NCI-H524 treated with DMSO at 0.1 percent for 48 hours (cell line): ENCODE results near the gene COPZ1.
"Not testable (repeated sequence)": the region's sequence is repeated elsewhere in the genome, so short reads cannot be mapped to it uniquely, and the experiment has no call there.

Source experiments
- DNase-seq: peaks from one replicate; lab custom pipeline; 2025; lab: John Stamatoyannopoulos, UW

Gene COPZ1, protein sequence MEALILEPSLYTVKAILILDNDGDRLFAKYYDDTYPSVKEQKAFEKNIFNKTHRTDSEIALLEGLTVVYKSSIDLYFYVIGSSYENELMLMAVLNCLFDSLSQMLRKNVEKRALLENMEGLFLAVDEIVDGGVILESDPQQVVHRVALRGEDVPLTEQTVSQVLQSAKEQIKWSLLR

DNA sequence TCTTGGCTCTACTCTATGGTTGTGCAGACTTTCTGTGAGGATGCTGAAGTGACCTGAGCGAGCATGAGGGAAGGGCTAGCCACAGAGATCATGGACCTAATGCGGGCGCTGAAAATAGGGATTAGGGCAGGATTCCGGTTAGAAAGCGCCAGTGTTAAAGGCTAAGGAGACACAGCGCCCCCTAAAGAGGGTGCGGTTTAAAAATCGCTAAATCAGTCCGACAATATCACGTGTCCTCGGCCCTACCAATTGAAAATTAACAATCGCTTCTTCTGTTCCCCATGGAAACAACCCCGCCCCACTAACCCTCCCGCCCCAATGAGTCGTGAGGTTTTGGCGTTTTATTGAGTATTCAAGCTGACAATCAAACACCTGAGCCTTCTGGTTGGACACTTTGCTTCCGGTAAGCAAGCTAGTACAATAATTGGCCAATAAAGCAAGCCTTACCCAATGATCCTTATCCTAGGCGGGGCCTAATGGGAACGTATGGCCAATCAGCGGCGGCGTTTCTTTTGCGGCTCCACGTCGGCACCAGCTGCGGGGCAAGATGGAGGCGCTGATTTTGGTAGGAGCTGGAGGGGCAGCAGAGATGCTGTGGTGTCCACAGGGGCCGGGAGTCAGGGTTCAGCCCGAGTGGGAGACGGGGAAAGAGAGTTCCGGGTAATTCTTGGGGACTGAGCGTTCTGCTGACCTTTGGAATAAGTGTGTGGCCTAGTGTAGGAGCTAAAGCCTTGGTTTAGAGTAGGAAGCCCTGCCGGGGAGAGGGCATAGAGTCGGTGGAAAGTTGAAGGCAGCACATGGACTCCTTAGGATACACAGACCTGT, at the start of gene COPZ1:
Gene COPZ1 (plus strand): TSS at position 515 of the 825 bp plus-strand sequence. CDS start 33 bp downstream, at position 548.
- DNase-seq = peak; percentile 99

DNA sequence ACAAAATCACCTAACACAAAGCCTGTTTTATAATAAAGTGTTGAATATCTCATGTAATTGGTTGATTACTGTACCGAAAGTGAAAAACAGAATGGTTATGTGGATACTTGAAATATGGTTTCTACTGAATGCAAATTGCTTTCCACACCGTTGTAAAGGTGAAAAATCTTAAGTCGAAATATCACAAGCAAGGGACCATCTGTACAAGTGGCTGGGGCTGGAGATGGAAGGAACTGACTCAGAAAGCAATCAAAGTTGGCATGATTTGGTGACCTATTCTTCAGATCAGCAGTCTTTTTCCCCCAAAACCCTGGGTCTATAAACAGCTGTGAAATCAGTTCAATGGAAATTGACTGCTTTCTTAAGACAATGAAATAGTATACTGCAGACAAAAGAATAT, 48.6 kb upstream of the COPZ1 start:
- DNase-seq = no peak

DNA sequence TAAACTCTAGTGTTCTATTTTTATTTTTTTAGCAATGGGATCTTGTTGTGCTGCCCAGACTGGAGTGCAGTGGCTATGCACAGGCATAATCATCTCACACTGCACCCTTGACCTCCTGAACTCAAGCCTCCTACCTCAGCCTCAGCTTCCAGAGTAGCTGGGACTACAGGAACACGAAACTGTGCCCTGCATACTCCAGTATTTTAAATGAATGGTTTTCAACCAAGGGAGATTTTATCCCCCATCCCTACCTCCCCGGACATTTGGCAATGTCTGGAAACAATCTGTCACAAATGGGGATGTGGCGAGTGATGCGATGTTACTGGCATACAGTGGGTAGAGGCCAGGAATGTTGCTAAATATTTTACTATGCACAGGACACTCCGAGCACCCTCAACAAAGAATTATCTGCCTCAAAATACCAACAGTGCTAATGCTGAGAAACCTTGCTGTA, 47.1 kb upstream of the COPZ1 start:
- DNase-seq = no peak

DNA sequence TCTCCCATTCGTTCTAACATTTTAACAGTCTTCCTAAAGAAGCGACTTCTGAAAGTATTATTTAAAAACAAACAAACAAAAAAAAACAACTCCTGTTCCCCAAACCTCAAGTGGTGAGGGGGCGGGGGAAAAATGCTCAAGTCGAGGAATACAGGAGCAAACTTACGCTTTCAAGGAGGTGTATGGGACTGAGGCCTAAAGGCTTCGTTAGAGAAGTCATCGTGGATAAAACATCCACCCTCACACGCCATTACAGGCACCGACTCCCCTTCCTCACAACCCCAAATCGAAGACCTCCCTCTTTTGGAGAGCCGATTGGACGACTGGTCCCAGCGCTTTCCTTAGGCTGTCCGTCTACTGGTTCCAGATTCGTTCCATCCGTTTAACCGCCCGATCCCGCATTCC, 45.7 kb upstream of the COPZ1 start:
- DNase-seq = no peak

DNA sequence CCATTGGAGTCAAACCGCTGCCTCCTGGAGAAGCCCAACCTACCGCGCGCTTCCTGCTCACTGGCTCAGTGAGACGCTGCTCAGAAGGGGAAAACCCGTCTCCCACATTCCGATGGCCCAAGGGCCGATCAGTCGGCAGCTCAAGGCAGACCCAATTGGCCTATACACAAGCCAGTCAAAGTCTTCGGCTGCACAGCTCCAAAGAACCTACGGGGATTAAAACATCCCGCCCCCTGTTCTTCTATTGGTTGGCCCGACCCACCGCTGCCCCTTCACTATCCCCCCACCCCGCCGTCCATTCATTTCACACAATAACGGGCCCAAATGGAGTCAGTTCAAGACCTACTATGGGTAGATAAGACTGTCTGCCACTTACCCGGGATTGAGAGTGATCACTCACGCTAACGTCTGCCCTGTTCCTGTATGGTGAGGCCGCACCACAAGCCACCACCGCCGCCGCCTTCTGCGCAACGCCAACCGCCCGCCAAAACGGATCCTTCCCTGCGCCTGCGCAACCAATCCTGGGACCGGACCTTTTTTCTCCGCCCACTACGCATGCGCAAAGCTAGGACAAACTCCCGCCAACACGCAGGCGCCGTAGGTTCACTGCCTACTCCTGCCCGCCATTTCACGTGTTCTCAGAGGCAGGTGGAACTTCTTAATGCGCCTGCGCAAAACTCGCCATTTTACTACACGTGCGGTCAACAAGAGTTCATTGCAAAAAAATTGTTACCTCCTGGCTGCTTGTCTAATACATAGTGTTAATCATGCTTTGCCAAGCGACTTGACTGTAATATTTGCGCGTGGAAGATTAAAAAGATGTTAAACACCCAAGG, 45.1 kb upstream of the COPZ1 start, which contains the start of gene CBX5:
Gene CBX5 (minus strand): TSS at position 491 of the 836 bp plus-strand sequence. CDS start 22,472 bp downstream, outside the sequence.
- peak; percentile 90 for DNase-seq

DNA sequence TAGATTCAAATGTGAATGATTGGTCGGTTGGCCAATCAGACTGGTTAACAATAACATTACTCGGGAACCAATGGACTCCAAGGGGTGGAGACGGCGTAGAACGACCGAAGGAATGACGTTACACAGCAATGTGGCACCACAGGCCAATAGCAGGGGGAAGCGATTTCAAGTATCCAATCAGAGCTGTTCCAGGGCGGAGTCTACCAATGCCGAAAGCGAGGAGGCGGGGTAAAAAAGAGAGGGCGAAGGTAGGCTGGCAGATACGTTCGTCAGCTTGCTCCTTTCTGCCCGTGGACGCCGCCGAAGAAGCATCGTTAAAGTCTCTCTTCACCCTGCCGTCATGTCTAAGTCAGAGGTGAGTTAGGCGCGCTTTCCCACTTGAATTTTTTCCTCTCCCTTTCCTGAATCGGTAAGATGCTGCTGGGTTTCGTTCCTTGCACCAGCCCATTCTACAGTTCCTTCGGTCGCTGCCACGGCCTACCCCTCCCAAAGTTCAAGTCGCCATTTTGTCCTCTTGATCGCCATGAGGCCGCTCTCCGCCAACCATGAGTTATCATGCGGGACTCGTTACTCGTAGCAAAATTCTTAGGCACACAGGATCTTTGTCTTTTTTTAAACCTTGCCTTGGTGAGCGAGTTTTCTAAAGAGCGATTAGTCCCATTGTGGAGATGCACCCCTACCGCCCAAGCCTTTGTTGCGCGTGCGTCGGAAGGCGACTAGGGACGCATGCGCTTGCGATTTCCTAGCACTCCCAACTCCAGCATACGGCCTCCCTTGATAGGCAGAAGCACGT, 44.3 kb upstream of the COPZ1 start, which contains the start of gene HNRNPA1:
Gene HNRNPA1 (plus strand): TSS at position 259 of the 793 bp plus-strand sequence. CDS start 82 bp downstream, at position 341.
- DNase-seq = peak; percentile 97

DNA sequence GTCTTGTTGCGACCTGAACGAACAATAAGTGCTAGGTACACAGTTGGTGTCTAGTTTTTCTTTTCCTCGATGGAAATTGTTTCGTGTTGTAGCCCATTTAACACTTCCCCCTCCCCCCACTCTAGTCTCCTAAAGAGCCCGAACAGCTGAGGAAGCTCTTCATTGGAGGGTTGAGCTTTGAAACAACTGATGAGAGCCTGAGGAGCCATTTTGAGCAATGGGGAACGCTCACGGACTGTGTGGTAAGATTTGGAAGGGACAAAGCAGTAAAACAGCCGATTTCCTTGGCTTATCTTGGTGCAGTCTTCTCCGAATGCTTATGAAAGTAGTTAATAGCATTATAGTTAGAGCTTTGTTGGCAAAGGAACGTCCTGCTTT, 43.7 kb upstream of the COPZ1 start:
- not testable (repeated sequence) for DNase-seq

DNA sequence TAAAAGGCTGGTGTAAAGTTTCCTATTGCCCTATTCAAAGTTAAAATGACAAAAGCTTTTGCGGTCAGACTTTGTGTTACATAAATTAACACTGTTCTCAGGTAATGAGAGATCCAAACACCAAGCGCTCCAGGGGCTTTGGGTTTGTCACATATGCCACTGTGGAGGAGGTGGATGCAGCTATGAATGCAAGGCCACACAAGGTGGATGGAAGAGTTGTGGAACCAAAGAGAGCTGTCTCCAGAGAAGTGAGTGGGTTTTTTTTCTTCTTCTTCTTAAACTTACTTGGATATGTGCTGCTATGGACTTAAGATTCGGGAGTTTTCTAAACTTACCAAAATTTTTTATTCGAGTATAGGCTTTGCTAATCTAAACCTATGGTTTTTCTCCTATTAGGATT, 43.2 kb upstream of the COPZ1 start:
- DNase-seq = not testable (repeated sequence)

DNA sequence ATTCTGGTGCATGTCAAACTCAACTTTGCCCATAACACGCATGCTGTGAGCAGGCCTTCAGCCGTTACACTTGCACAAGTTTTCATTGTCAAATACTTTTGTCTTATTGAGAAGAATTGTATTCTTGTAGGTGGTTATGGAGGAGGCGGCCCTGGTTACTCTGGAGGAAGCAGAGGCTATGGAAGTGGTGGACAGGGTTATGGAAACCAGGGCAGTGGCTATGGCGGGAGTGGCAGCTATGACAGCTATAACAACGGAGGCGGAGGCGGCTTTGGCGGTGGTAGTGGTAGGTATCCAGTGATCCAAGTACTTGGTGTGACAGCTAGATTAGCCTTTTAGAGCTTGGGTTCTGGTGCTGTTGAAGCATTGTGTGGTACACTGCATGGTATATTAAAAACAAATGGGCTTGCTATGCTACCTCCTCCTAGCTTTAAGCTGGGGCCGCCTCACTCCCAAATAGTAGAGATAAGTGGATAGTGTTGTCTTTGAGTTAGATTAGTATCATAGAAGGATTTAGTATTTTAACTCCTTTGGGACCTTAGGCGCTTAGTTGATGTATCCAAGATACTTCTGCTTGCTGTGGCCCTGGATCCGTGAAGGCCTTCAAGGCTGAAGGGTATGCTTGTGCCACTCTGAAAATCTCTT, 41.9 kb upstream of the COPZ1 start:
- DNase-seq = no peak

DNA sequence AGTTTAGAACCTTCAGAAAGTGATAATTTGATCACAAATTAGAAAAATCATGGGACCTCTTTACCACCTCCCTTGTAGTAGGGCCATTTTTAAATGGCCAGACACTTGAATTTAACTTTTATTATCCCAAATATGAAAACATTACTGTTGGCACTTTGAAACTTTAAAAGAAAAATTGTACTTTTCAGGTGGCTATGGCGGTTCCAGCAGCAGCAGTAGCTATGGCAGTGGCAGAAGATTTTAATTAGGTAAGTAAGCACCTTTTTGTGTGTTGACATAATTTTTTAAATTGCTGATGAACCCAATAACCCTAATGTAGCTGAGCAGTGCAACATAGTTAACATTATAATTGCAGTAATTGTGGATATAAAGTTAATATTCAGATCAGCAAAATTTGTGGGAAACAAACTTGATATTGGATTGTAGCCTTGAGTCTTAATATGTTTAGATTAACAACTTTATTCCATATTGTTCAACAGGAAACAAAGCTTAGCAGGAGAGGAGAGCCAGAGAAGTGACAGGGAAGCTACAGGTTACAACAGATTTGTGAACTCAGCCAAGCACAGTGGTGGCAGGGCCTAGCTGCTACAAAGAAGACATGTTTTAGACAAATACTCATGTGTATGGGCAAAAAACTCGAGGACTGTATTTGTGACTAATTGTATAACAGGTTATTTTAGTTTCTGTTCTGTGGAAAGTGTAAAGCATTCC, 40.7 kb upstream of the COPZ1 start:
- DNase-seq = not testable (repeated sequence)

DNA sequence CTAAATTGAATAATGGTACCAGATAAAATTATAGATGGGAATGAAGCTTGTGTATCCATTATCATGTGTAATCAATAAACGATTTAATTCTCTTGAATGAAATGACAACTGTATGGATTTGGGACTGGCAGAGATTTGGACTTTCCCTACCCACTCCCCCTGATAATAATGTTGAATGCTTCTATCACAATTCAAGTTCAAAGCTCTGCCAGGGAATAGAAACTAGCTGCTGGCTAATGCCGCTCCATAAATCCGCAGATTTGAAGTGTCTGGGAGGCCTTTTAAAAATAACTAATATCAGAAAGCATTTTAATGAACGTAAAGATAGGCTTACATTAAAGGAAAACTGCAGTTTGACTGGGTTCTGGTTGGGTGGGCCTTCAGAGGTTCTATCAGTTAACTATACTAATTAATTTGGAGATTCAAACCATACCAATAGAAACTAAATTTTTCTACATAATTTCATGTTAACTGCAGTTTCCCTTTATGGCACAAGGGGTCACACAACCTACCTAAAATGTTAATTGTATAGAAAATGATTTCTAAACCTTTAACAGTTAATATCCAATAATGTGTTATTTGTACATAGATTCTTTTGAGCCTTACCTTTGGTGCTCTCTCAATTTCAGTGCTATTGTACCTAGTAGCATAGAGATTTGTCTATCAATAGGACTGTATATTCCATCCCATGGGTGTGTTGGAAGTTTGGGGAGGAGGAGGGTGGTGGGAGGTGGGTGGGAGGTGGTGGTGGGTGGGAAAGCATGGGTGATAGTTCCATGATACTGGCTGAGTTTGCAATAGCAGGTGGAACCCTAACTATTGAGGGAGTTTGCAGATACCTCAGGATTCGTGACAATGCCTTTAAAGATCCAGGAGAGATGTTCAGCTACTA, 39.5 kb upstream of the COPZ1 start:
- no peak for DNase-seq

DNA sequence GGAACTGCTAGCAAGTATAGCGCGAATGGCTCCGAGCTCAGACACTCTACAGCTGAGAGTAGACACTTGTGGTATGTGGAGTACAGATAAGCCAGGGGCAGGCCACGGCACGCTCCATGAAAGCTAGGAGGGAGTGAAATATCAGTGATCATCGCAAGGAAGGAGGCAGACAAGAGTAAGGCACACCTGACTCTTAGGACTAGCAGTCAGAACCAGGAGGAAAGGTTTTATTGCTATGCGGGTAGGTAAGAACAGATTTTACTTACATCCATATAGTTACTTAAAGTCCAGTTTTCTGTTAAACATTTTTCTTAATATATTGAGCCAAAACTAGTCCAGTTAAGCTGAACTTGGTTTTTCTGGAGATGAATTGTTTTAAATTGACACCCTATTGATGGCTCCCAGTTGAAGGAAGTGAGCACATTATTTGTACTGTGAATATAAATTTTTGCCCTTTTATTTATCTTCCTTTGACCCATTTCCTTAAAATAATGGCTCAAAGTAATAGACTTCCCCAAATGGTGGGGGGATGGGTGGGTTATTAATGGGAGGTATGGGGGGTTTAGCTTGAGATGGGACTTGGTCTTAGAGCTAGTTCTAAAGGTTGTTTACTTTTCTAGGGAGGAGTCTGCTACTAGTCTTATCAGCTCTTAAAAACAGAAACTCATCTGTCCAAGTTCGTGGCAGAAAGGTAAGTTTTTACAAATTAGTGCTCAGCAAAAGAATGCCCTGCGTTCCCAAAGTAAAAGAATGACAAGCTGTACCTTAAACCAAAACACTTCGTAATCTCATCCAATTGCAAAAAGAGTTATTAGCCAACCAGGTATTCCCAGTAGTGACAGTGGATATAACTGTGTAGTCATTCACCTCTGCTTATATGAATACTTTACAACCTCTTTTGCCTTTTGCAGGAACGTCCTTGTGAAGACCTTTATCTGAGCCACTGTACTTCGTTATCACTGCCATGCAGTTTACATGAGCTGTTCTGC, 38.6 kb upstream of the COPZ1 start:
- DNase-seq = no peak

DNA sequence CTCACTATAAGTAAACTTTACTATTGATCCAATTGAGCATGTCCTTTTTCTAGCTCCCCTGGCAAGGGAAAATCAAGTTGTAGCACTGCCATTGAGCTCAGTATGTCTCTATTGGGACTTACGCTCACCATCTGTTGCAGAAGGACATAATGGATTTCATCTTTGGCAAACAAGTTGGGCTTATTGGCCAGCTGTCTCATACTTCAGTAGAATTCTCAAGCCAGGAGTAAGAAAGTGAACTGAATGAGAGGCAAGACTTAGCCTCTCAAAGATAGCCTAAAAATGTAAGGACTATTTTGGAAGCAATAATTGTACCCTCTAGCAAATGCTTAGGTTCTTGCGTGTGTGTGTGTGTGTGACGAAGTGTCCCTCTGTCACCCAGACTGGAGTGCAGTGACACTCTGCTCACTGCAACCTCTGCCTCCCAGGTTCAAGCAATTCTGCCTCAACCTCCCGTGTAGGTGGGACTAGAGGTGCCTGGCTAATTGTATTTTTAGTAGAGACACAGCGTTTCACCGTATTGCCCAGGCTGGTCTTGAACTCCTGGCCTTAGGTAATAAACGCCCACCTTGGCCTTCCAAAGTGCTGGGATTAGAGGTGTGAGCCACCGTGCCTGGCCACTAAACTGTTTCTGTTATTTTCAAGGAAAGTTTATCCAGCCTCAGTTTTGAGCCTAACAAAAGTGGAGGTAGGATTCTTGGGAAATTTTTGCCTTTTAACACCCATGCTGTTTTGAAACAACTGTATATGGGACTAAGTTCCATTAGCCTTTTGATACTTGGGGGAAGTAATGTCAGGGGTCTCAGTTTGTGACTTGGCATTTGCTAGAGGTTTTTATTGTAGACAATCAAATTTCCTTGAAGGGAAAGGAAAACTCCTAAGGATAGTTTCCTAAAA, 37.4 kb upstream of the COPZ1 start:
- DNase-seq = peak; percentile 65

DNA sequence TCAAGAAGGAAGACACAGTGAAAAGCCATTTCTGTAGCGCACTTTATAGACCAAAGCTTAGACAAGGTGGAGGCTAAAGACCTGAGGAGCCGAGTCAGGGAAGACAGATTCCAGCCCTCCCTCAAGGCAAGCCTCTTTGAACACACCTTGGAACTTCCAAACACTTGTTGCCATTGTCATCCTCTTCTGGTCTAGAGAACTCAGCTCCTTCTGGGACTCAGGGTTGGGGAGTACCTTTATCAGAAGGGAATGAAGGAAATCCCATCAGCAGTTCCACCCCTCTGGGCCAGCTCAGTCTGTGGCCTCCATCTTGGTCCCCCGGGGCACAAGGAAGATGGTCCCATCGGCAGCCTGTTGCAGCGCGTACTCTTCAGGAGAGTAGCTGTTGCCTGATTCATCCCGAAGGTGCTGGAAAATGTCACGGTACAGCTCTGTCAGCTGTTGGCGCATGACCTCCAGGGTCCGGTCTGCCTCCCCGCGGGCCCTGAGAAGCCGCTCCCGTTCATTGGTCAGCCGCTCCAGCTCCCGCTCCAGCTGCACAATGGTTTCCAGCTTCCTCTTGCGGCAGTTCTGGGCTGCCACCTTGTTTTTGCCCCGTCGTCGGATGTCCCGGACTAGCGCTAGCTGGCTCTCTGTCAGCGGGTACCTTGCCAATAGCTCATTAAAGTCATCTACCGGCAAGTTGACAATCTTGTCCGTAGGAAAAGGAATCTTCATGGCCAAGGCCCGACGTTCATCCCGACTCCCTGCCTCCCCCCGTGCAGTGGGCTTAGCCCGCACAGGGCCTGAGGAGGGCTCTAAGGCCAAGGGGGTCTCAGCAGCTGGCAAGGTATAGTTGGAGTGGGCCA, 32.6 kb upstream of the COPZ1 start:
- no peak for DNase-seq

DNA sequence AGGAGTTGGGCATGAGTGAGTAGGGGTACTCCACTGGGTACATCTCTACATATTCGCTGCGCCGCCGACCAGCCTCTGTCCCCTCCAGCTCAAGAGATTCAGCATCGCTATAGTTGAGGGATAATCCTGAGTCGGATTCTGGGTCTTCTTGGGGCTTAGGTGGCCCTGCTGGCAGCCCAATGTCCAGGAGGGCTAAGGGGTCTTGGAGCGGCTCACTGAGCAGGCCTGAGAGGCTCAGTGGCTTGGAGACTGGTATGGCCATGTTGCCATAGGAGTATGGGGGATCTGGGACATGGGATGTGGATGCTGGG, 32.0 kb upstream of the COPZ1 start:
- no peak for DNase-seq
